Prostate gland (tissue), 2 donors: Measurements from ENCODE around the gene CTNNBL1. TPM values are rescaled to one million over a fixed set of nuclear protein-coding genes. Genes with fewer than 3 reads are reported as not detected.

Experiments
- DNase-seq: peaks from one replicate; pipeline ENCODE4 v3.0.0-alpha.2; 2019; ENCODE audit warnings: low spot score
- H3K27ac ChIP-seq, 2 donors: fragments of 200-600 bp; sonication (generic); 2 replicates each; pipeline ENCODE4 v1.5.1; 2017 to 2019
- H3K27me3 ChIP-seq: fragments of 200-600 bp; sonication (generic); replicated peaks from 2 replicates; pipeline ENCODE4 v1.5.1; 2019; ENCODE audit not compliant: insufficient read depth
- H3K36me3 ChIP-seq, 2 donors: fragments of 200-600 bp; sonication (generic); 1 replicate in 1 of 2; 2 replicates in 1 of 2; pipeline versions ENCODE4 v1.5.1 to v1.8.1; 2017 to 2019
- H3K4me1 ChIP-seq: fragments of 200-600 bp; sonication (generic); replicated peaks from 2 replicates; pipeline ENCODE4 v1.5.1; 2019
- H3K4me3 ChIP-seq, 2 donors: fragments of 200-600 bp; sonication (generic); 2 replicates each; pipeline ENCODE4 v1.5.1; 2017 to 2019
- H3K9me3 ChIP-seq: fragments of 200-600 bp; sonication (generic); 2 replicates; pipeline ENCODE4 v1.5.1; 2017
- POLR2A ChIP-seq: fragments of 450-650 bp; IDR thresholded peaks from one replicate; pipeline ENCODE4 v1.6.1; 2016; ENCODE audit warnings: antibody characterized with exemption, mild to moderate bottlenecking
- POLR2AphosphoS5 ChIP-seq: sonication (generic); formaldehyde crosslinking; IDR thresholded peaks from one replicate; pipeline ENCODE4 v1.6.1; 2017; ENCODE audit warnings: antibody characterized with exemption
- WGBS: methylation state at CpG from one replicate; pipeline ENCODE4 v1.1.5; 2018; 5-methylcytosine and 5-hydroxymethylcytosine counted together
- intact Hi-C: fragments of 100-400 bp; cut with DNase I; formaldehyde crosslinking; loops from one replicate; pipeline ENCODE4 v1.14.2; 2022
- total RNA-seq, 2 donors: library from RNA; depleted of rRNA; stranded (reverse); fragments of >200 nt; gene quantifications; one replicate each; pipeline ENCODE4 v1.1.0, GENCODE V29; 2016
- TF ChIP-seq, protein P1 (sequence below), 4 experiments: fragments of 200-600 bp in 2 of 4; fragments of 450-650 bp in 2 of 4; sonication (generic) in 2 of 4; IDR thresholded peaks; 1 replicate in 3 of 4; 2 replicates in 1 of 4; pipeline ENCODE4 v1.5.1; 2016 to 2019; ENCODE audit warnings: antibody characterized with exemption in 4 of 4, mild to moderate bottlenecking in 2 of 4, moderate library complexity in 2 of 4

CTNNBL1 gene
- total RNA-seq, 2 donors from 2014 or later = 29.9 to 61.0 TPM

DNA sequence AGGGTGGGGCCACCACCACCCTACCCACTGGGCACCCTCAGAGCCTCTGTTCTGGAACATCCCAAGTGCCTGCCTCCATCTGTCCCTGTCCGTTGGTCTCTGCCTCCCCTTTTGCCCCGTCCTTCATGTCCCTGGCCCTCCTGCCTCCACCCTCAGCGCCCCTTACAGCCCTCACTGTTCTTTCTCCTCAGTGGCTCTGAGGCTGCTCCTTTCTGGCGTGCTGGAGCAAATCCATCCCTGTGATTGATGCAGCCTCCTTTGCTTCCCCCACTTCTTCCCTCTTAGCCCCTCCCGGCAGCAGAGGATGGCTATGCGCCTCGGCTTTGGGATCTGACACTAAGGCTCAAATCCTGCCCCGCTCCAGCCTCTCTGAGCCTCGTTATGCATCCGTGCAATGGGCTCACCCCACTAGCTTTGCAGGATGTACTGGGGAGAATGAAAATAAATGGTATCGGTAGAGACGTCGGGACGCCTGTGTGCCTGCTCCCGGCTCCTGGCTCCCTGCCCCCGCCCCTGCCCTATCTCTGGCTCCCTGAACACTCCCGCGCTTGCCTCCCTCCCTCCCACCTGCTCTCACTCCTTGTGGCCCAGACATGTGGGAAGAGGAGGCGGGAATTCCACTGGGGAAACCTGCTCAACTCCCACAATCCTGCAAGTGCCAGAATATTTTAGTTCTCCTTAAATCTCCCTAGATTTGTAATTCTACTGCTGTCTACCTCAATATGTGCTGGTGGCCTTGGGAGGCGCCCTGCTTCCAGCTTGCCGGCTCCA lies 222.2 kb downstream of the CTNNBL1 start:
- no peak for DNase-seq
- Histone ChIP-seq H3K4me1 (no peaks in the 10 kb centered on the region), H3K27ac (no peak overlapping the region), H3K36me3 (no peaks in the 10 kb centered on the region), H3K4me3 (no peak overlapping the region), H3K27me3 (no peaks in the 10 kb centered on the region), H3K9me3 (no peaks in the 10 kb centered on the region)
- intact Hi-C loops = no loop called here
- 22% methylated on average over 21 of the region's 21 CpGs for WGBS
- TF ChIP-seq POLR2A = no peak
- TF ChIP-seq, protein P1, sequence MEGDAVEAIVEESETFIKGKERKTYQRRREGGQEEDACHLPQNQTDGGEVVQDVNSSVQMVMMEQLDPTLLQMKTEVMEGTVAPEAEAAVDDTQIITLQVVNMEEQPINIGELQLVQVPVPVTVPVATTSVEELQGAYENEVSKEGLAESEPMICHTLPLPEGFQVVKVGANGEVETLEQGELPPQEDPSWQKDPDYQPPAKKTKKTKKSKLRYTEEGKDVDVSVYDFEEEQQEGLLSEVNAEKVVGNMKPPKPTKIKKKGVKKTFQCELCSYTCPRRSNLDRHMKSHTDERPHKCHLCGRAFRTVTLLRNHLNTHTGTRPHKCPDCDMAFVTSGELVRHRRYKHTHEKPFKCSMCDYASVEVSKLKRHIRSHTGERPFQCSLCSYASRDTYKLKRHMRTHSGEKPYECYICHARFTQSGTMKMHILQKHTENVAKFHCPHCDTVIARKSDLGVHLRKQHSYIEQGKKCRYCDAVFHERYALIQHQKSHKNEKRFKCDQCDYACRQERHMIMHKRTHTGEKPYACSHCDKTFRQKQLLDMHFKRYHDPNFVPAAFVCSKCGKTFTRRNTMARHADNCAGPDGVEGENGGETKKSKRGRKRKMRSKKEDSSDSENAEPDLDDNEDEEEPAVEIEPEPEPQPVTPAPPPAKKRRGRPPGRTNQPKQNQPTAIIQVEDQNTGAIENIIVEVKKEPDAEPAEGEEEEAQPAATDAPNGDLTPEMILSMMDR (IDR thresholded peaks at IDR 0.05) = no peak
- TF ChIP-seq POLR2AphosphoS5 = no peak

DNA sequence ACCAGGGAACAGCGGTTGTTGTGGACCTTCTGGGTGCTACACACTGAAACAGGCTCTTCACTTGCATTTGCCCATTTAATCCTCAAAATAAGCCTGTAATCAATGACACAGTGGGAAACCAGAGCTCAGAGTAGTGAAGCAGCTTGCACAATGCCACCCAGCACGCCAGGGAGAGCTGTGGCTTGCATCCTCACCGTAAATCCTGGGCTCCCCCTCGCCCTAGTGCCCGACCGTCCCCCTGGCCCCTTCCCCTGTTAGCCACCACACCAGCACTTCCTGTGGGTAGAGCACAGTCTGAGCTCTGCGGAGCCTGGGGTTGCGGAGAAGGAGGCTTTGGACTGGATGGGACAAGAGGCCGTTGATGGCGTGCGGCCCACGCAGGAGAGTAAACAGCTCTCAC lies 223.6 kb downstream of the CTNNBL1 start:
- Histone ChIP-seq H3K27ac (no peak overlapping the region), H3K4me1 (no peaks in the 10 kb centered on the region), H3K4me3 (no peak overlapping the region), H3K36me3 (no peaks in the 10 kb centered on the region), H3K27me3 (no peaks in the 10 kb centered on the region), H3K9me3 (no peaks in the 10 kb centered on the region)
- DNase-seq = no peak
- WGBS = 59% methylated on average over 12 of the region's 12 CpGs
- intact Hi-C loops = no loop called here
- no peak for TF ChIP-seq POLR2A
- TF ChIP-seq, protein P1 (IDR thresholded peaks at IDR 0.05) = no peak
- TF ChIP-seq POLR2AphosphoS5 = no peak

DNA sequence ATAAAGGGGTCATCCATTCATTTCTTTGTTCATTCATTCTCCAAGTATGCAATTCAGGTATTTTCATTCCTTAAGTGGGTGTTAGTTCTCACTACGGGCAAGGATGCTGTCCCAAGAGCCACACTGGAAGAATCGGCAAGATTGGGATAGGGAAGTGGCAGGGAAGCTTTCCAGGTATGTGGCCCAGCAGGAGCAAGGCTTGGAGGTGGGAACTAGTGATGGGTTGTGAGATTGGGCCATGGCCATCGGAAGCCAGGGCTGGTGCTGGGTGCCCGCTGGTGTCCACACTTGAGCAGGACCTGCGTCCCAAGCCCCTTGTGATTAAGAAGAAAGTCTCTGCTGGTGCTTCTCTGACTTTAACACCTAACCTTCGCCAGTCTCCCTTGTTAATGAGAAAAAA lies 224.2 kb downstream of the CTNNBL1 start:
- intact Hi-C loops = no loop called here
- Histone ChIP-seq H3K27me3 (no peaks in the 10 kb centered on the region), H3K9me3 (no peaks in the 10 kb centered on the region), H3K27ac (no peak overlapping the region), H3K4me3 (no peak overlapping the region), H3K36me3 (no peaks in the 10 kb centered on the region), H3K4me1 (no peaks in the 10 kb centered on the region)
- TF ChIP-seq POLR2A (no peak), POLR2AphosphoS5 (no peak)
- TF ChIP-seq, protein P1 (IDR thresholded peaks at IDR 0.05) = no peak
- WGBS = 79% methylated on average over 6 of the region's 6 CpGs
- DNase-seq = no peak

DNA sequence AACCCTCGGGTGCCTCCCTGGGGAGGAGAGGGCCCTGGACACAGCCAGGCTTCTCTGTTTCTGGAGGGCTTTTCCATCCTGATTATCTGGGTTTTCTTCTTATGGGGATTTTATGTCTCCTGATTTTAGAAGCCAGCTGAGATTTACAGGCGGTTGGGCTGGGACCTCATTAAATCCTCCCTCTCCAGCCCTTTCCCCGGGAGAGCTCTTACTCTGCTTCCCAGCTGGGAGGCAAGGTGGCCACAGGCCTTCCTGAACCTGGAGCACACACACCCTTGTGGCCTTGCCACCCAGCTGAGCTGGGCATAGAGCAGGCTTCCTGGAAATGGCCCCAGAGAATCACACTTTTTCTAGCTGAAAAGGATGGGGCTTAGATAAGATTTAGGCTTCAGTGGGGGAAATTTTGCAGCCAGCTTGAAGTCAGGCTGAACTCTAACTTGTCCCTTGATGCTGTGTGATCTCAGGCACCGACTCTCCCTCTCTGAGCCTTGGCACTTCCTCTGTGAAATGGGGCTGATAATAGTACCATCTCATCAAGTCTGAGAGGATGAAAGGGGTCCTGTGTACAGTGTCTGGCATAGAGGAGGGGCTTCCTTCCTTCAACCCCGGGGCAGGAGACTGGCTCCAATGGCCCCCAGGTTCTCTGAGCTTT lies 225.7 kb downstream of the CTNNBL1 start:
- Histone ChIP-seq H3K36me3 (no peaks in the 10 kb centered on the region), H3K4me3 (no peak overlapping the region), H3K27me3 (no peaks in the 10 kb centered on the region), H3K27ac (no peak overlapping the region), H3K4me1 (no peaks in the 10 kb centered on the region), H3K9me3 (no peaks in the 10 kb centered on the region)
- DNase-seq = no peak
- 40% methylated on average over 5 of the region's 5 CpGs for WGBS
- intact Hi-C loops = no loop called here
- TF ChIP-seq, protein P1 (IDR thresholded peaks at IDR 0.05) = no peak
- TF ChIP-seq POLR2A (no peak), POLR2AphosphoS5 (no peak)

- no peak for DNase-seq
- TF ChIP-seq POLR2A (no peak), POLR2AphosphoS5 (no peak)
- TF ChIP-seq, protein P1 (IDR thresholded peaks at IDR 0.05) = no peak
- Histone ChIP-seq H3K27me3 (no peaks in the 10 kb centered on the region), H3K4me1 (no peaks in the 10 kb centered on the region), H3K36me3 (no peaks in the 10 kb centered on the region), H3K9me3 (no peaks in the 10 kb centered on the region), H3K4me3 (no peak overlapping the region), H3K27ac (no peak overlapping the region)
- intact Hi-C loops = no loop called here
- 13% methylated on average over 5 of the region's 6 CpGs for WGBS
Measured at GRCh38 chr20:37920270-37920669, 226.4 kb downstream of the CTNNBL1 start.
